ENCODE results near the gene SLC35F1. TPM values are rescaled to one million over a fixed set of nuclear protein-coding genes. Genes with fewer than 3 reads are reported as not detected.

The SLC35F1 gene
- total and polyA plus RNA-seq, 4 donors: 0.01 to 0.09 (median 0.08) TPM; not detected in 1

GRCh38 chr6:118324116-118324515, 417.1 kb downstream of the SLC35F1 start:
- H3K27me3 ChIP-seq (ENCODE audit: control insufficient read depth in 4 of 4, insufficient read depth in 4 of 4, low read length in 3 of 4): no peaks in the 10 kb centered on the region
- no peak for DNase-seq (ENCODE audit: low spot score)
- 70% methylated on average over 5 of the region's 5 CpGs for WGBS
- no peak overlapping the region for H3K27ac ChIP-seq (ENCODE audit: low read depth in 1 of 2, low read length in 2 of 2)
- no peak overlapping the region for H3K4me3 ChIP-seq (ENCODE audit: low read depth in 1 of 3, low read length in 3 of 3)
- no peak overlapping the region for H3K9ac ChIP-seq (ENCODE audit: low read depth in 1 of 2, low read length in 2 of 2)
- H3K36me3 ChIP-seq (ENCODE audit: control insufficient read depth in 4 of 4, insufficient read depth in 3 of 4, low read depth in 1 of 4, low read length in 3 of 4): no peaks in the 10 kb centered on the region
- TF ChIP-seq NR2F2 (IDR thresholded peaks at IDR 0.05) (no peak), JUND (IDR thresholded peaks at IDR 0.05) (no peak), HNF4G (IDR thresholded peaks at IDR 0.05) (no peak), RXRA (IDR thresholded peaks at IDR 0.05) (no peak), MAX (IDR thresholded peaks at IDR 0.05) (no peak), FOXA1 (IDR thresholded peaks at IDR 0.05) (no peak), YY1 (IDR thresholded peaks at IDR 0.05) (no peak), ZBTB33 (IDR thresholded peaks at IDR 0.05) (no peak), EGR1 (IDR thresholded peaks at IDR 0.05; ENCODE audit: low read depth in 2 of 2) (no peak), TAF1 (conservative IDR thresholded peaks at IDR 0.05) (no peak), HNF4A (conservative IDR thresholded peaks at IDR 0.05) (no peak), RAD21 (IDR thresholded peaks at IDR 0.05) (no peak)
- H3K9me3 ChIP-seq (ENCODE audit: control insufficient read depth in 4 of 4, low read length in 3 of 4): no peaks in the 10 kb centered on the region
- no peaks in the 10 kb centered on the region for H3K4me1 ChIP-seq (ENCODE audit: control insufficient read depth in 4 of 4, insufficient read depth in 4 of 4, low read length in 3 of 4)

GRCh38 chr6:118325220-118325860, 418.3 kb downstream of the SLC35F1 start:
- H3K4me3 ChIP-seq (ENCODE audit: low read depth in 1 of 3, low read length in 3 of 3): no peak overlapping the region
- no peaks in the 10 kb centered on the region for H3K9me3 ChIP-seq (ENCODE audit: control insufficient read depth in 4 of 4, low read length in 3 of 4)
- no peaks in the 10 kb centered on the region for H3K36me3 ChIP-seq (ENCODE audit: control insufficient read depth in 4 of 4, insufficient read depth in 3 of 4, low read depth in 1 of 4, low read length in 3 of 4)
- no peak for DNase-seq (ENCODE audit: low spot score)
- no peak overlapping the region for H3K9ac ChIP-seq (ENCODE audit: low read depth in 1 of 2, low read length in 2 of 2)
- H3K4me1 ChIP-seq (ENCODE audit: control insufficient read depth in 4 of 4, insufficient read depth in 4 of 4, low read length in 3 of 4): no peaks in the 10 kb centered on the region
- no peak for TF ChIP-seq HNF4A (conservative IDR thresholded peaks at IDR 0.05)
- TF ChIP-seq FOXA1 (IDR thresholded peaks at IDR 0.05): no peak
- no peak for TF ChIP-seq TAF1 (conservative IDR thresholded peaks at IDR 0.05)
- TF ChIP-seq GABPA (IDR thresholded peaks at IDR 0.05 in 1 of 2, conservative IDR thresholded peaks at IDR 0.05 in 1 of 2): no peak
- TF ChIP-seq JUND (IDR thresholded peaks at IDR 0.05): no peak
- no peak for TF ChIP-seq NR2F2 (IDR thresholded peaks at IDR 0.05)
- no peak for TF ChIP-seq MAX (IDR thresholded peaks at IDR 0.05)
- TF ChIP-seq ATF3 (IDR thresholded peaks at IDR 0.05): no peak
- no peak for TF ChIP-seq SP1 (IDR thresholded peaks at IDR 0.05)
- TF ChIP-seq YY1 (IDR thresholded peaks at IDR 0.05): no peak
- no peak for TF ChIP-seq EGR1 (IDR thresholded peaks at IDR 0.05; ENCODE audit: low read depth in 2 of 2)
- no peak for TF ChIP-seq RXRA (IDR thresholded peaks at IDR 0.05)
- TF ChIP-seq REST (IDR thresholded peaks at IDR 0.05): no peak
- TF ChIP-seq FOXA2 (IDR thresholded peaks at IDR 0.05): no peak
- no peak for TF ChIP-seq HNF4G (IDR thresholded peaks at IDR 0.05)
- TF ChIP-seq ZBTB33 (IDR thresholded peaks at IDR 0.05): no peak
- TF ChIP-seq, protein P1, sequence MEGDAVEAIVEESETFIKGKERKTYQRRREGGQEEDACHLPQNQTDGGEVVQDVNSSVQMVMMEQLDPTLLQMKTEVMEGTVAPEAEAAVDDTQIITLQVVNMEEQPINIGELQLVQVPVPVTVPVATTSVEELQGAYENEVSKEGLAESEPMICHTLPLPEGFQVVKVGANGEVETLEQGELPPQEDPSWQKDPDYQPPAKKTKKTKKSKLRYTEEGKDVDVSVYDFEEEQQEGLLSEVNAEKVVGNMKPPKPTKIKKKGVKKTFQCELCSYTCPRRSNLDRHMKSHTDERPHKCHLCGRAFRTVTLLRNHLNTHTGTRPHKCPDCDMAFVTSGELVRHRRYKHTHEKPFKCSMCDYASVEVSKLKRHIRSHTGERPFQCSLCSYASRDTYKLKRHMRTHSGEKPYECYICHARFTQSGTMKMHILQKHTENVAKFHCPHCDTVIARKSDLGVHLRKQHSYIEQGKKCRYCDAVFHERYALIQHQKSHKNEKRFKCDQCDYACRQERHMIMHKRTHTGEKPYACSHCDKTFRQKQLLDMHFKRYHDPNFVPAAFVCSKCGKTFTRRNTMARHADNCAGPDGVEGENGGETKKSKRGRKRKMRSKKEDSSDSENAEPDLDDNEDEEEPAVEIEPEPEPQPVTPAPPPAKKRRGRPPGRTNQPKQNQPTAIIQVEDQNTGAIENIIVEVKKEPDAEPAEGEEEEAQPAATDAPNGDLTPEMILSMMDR (IDR thresholded peaks at IDR 0.05; ENCODE audit: low read depth, low read length, missing input control): no peak
- TF ChIP-seq RAD21 (IDR thresholded peaks at IDR 0.05): no peak
- H3K27me3 ChIP-seq (ENCODE audit: control insufficient read depth in 4 of 4, insufficient read depth in 4 of 4, low read length in 3 of 4): no peaks in the 10 kb centered on the region
- 78% methylated on average over 10 of the region's 10 CpGs for WGBS
- no peak overlapping the region for H3K27ac ChIP-seq (ENCODE audit: low read depth in 1 of 2, low read length in 2 of 2)

Data from liver (tissue), 9 donors.